Fibroblast of lung (primary cell): ENCODE data around the gene NUDT3. TPM values are rescaled to one million over a fixed set of nuclear protein-coding genes. Genes with fewer than 3 reads are reported as not detected.

ENCODE experiments used
- DNase-seq, 2 donors: peaks; one replicate each; pipeline versions ENCODE4 v3.0.0 to v3.0.0-alpha.2; 2010; ENCODE audit warnings: low read depth in 2 of 2
- H2AFZ ChIP-seq: 2 replicates; pipeline ENCODE4 v1.5.1; 2012; ENCODE audit warnings: low read length, control low read depth, inconsistent platforms
- H3K27ac ChIP-seq: 2 replicates; pipeline ENCODE4 v1.5.1; 2011; ENCODE audit warnings: low read length, control low read depth; ENCODE audit not compliant: insufficient read depth
- H3K27me3 ChIP-seq: 2 replicates; pipeline ENCODE4 v1.5.1; 2011; ENCODE audit warnings: mild to moderate bottlenecking, low read length; ENCODE audit not compliant: control insufficient read depth, insufficient read depth
- H3K36me3 ChIP-seq: 2 replicates; pipeline ENCODE4 v1.5.1; 2011; ENCODE audit warnings: low read length; ENCODE audit not compliant: control insufficient read depth, insufficient read depth
- H3K4me1 ChIP-seq: 2 replicates; pipeline ENCODE4 v1.5.1; 2011; ENCODE audit warnings: low read length; ENCODE audit not compliant: control insufficient read depth, insufficient read depth; ENCODE audit errors: extremely low read depth
- H3K4me2 ChIP-seq: 2 replicates; pipeline ENCODE4 v1.5.1; 2011; ENCODE audit warnings: low read length, control low read depth; ENCODE audit not compliant: insufficient read depth; ENCODE audit errors: extremely low read depth
- H3K4me3 ChIP-seq, 4 experiments: fragments of 200-600 bp in 1 of 4; sonication (generic) in 1 of 4; replicated peaks in 1 of 4; 2 replicates each; pipeline ENCODE4 v1.5.1; 2011 to 2016; ENCODE audit warnings: low read length in 4 of 4, low read depth in 3 of 4, mild to moderate bottlenecking in 3 of 4, control low read depth in 2 of 4, inconsistent platforms in 1 of 4, mixed read lengths in 1 of 4; ENCODE audit not compliant: insufficient read depth in 1 of 4; ENCODE audit errors: control extremely low read depth in 1 of 4
- H3K79me2 ChIP-seq: 2 replicates; pipeline ENCODE4 v1.5.1; 2012; ENCODE audit warnings: mild to moderate bottlenecking, low read length, inconsistent platforms; ENCODE audit not compliant: control insufficient read depth, insufficient read depth
- H3K9ac ChIP-seq: 2 replicates; pipeline ENCODE4 v1.5.1; 2011; ENCODE audit warnings: mild to moderate bottlenecking, low read length, control low read depth; ENCODE audit not compliant: insufficient read depth
- H3K9me3 ChIP-seq: 2 replicates; pipeline ENCODE4 v1.5.1; 2012; ENCODE audit warnings: low read depth, low read length; ENCODE audit not compliant: control insufficient read depth, insufficient read depth
- H4K20me1 ChIP-seq: 2 replicates; pipeline ENCODE4 v1.5.1; 2011; ENCODE audit warnings: low read length; ENCODE audit not compliant: control insufficient read depth, insufficient read depth; ENCODE audit errors: extremely low read depth
- EZH2 ChIP-seq: IDR thresholded peaks from 2 replicates; pipeline ENCODE4 v1.5.1; 2012; ENCODE audit warnings: low read length, control low read depth, mild to moderate bottlenecking; ENCODE audit errors: missing control alignments
- polyA plus RNA-seq, 2 donors: library from polyadenylated mRNA; depleted of rRNA in 1 of 2; stranded (reverse) in 1 of 2; unstranded in 1 of 2; fragments of >200 nt; gene quantifications; 2 replicates each; pipeline ENCODE4 v1.2.1, GENCODE V29; 2011 to 2012; ENCODE audit warnings: missing spikeins in 1 of 2
- total RNA-seq: library from RNA; depleted of rRNA; stranded (reverse); fragments of >200 nt; gene quantifications from 2 replicates; pipeline ENCODE4 v1.2.1, GENCODE V29; 2014
- TF ChIP-seq, protein P1 (sequence below), 2 donors: IDR thresholded peaks in 1 of 2; conservative IDR thresholded peaks in 1 of 2; 1 replicate in 1 of 2; 2 replicates in 1 of 2; pipeline ENCODE4 v1.5.1; 2011 to 2012; ENCODE audit warnings: low read length in 2 of 2, control low read depth in 1 of 2, inconsistent platforms in 1 of 2, low read depth in 1 of 2, mild to moderate bottlenecking in 1 of 2

NUDT3 gene
- total and polyA plus RNA-seq, 2 donors (not counting 1 experiment from before 2014, with no cell fraction given): 16.0 to 27.4 TPM

DNA sequence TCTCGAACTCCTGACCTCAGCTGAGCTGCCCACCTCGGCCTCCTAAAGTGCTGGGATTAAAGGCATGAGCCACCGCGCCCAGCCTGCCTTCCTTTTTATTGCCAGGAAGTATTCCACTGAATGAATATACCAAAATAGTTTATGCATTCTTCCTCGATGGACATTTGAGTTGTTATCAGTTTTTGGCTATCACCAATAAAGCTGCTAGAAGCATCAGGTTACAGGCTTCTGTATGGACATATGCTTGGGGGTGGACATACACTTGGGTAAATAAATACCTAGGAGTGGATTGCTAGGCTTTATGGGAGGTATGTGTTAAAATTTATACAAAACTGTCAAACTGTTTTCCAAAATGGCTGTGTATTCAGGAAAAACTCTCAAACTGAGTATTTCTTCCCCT is 43.4 kb upstream of the NUDT3 start:
- H3K79me2 ChIP-seq: no peaks in the 10 kb centered on the region
- no peak for TF ChIP-seq EZH2
- TF ChIP-seq, protein P1, sequence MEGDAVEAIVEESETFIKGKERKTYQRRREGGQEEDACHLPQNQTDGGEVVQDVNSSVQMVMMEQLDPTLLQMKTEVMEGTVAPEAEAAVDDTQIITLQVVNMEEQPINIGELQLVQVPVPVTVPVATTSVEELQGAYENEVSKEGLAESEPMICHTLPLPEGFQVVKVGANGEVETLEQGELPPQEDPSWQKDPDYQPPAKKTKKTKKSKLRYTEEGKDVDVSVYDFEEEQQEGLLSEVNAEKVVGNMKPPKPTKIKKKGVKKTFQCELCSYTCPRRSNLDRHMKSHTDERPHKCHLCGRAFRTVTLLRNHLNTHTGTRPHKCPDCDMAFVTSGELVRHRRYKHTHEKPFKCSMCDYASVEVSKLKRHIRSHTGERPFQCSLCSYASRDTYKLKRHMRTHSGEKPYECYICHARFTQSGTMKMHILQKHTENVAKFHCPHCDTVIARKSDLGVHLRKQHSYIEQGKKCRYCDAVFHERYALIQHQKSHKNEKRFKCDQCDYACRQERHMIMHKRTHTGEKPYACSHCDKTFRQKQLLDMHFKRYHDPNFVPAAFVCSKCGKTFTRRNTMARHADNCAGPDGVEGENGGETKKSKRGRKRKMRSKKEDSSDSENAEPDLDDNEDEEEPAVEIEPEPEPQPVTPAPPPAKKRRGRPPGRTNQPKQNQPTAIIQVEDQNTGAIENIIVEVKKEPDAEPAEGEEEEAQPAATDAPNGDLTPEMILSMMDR (conservative IDR thresholded peaks at IDR 0.05 in 1 of 2, IDR thresholded peaks at IDR 0.05 in 1 of 2; ENCODE audit: low read depth in 1 of 2, low read length in 2 of 2): no peak
- no peak overlapping the region for H3K4me2 ChIP-seq
- H3K36me3 ChIP-seq: no peaks in the 10 kb centered on the region
- H3K27me3 ChIP-seq: peaks cover 4% of the 10 kb centered on the region
- DNase-seq: no peak
- H3K4me3 ChIP-seq: no peak overlapping the region
- no peaks in the 10 kb centered on the region for H4K20me1 ChIP-seq
- no peaks in the 10 kb centered on the region for H3K4me1 ChIP-seq
- H2AFZ ChIP-seq: no peak overlapping the region
- H3K9me3 ChIP-seq: no peaks in the 10 kb centered on the region
- H3K27ac ChIP-seq: no peak overlapping the region
- H3K9ac ChIP-seq: no peak overlapping the region

DNA sequence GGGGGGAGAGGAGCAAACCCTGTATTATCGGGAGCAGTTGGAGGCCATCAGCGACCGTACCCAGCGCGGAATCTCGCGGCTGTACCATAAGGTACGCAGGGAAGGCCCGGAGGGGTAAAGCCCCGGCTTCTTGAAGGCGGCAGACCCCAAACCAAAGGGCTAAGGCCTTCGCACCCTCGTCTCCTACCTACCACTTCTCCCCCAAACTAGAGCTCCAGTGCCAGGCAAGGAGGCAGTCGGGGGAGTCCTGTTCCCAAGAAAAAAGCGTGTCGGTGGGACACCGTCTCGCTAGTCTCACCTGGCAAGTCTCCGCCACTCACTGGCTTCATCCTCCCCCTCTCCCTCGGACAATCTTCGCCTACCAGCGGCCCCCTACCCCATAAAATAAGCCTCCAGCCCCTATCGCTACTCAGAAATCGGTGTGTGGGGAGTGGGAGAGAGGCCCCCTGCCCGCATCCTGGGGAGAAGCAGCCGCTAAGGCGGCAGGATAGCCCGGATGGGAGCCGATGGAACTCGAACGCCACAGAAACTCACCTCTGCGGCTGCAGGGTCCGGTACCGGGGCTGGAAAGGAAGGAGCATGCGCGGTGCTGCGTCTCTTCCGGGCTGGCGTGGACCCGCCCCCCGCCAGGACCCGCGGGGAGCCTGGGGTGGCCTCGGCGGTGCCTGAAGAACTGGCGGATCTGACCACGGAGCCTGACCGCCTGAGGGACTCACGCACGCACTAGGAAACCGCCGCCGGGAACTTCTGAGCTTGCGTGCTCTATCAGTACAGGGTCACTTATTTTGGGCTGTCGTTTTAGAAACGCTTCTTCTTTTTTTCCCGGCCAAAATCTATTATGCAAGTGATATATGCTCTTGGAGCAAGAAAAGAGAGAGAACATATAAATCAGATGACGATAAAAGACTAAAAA is 33.3 kb upstream of the NUDT3 start, which contains the start of gene RPS10:
TSS of gene RPS10 (minus strand) at position 572 of the 913 bp plus-strand sequence. CDS start 848 bp downstream, outside the sequence.
- peak; percentile 87 to 93 for DNase-seq
- Histone ChIP-seq H3K36me3 (peaks cover 14% of the 10 kb centered on the region), H3K79me2 (peaks cover 43% of the 10 kb centered on the region), H3K4me2 (peak within 1 kb of the TSS; percentile 98), H3K27ac (peak within 1 kb of the TSS; percentile 95), H4K20me1 (no peaks in the 10 kb centered on the region), H3K4me3 (peak within 1 kb of the TSS; percentile 71 to 99 (median 98)), H3K9ac (peak within 1 kb of the TSS; percentile 89), H3K9me3 (no peaks in the 10 kb centered on the region), H3K4me1 (peaks cover 15% of the 10 kb centered on the region), H3K27me3 (no peaks in the 10 kb centered on the region), H2AFZ (peak within 1 kb of the TSS; percentile 72)
- TF ChIP-seq, protein P1 (conservative IDR thresholded peaks at IDR 0.05 in 1 of 2, IDR thresholded peaks at IDR 0.05 in 1 of 2; ENCODE audit: low read depth in 1 of 2, low read length in 2 of 2): no peak

DNA sequence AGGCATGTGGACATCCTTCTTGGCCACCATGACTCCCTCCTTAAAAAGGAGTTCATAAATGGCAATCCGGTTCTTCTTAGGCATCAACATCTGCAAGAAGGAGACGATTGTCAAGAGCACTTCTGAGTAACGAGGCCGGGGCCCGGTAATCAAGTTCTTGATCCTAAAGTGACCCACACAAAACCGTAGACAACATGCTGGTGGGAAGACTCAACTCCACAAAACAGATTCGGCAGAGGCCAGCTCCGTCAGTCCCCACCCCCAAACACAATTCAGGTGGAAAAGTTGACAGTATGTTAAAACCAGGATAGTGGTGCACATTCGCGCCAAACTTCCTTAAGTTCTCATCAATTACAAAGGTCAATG is 32.6 kb upstream of the NUDT3 start:
- Histone ChIP-seq H3K9ac (peak overlapping the region; percentile 89), H3K4me1 (peaks cover 15% of the 10 kb centered on the region), H4K20me1 (no peaks in the 10 kb centered on the region), H3K4me2 (peak overlapping the region; percentile 98), H3K9me3 (no peaks in the 10 kb centered on the region), H2AFZ (no peak overlapping the region), H3K4me3 (peak overlapping the region; percentile 71 to 99 (median 98)), H3K79me2 (peaks cover 43% of the 10 kb centered on the region), H3K27ac (peak overlapping the region; percentile 95), H3K36me3 (peaks cover 17% of the 10 kb centered on the region), H3K27me3 (no peaks in the 10 kb centered on the region)
- TF ChIP-seq EZH2: no peak
- TF ChIP-seq, protein P1 (conservative IDR thresholded peaks at IDR 0.05 in 1 of 2, IDR thresholded peaks at IDR 0.05 in 1 of 2; ENCODE audit: low read depth in 1 of 2, low read length in 2 of 2): no peak
- DNase-seq: peak; percentile 15 to 22
